ENCODE results near the gene SLX4IP. TPM values are rescaled to one million over a fixed set of nuclear protein-coding genes. Genes with fewer than 3 reads are reported as not detected.

The SLX4IP gene
- total and polyA plus RNA-seq, 2 donors (not counting 3 experiments of a cell fraction or from before 2014, with no cell fraction given): 1.9 to 4.5 TPM

- Histone ChIP-seq H3K36me3 (ENCODE audit: control insufficient read depth in 2 of 2, extremely low read depth in 1 of 2, insufficient read depth in 2 of 2, low read length in 2 of 2) (no peaks in the 10 kb centered on the region), H3K9ac (replicated peaks; ENCODE audit: extremely low read depth, insufficient read depth, low read length) (no peak overlapping the region), H2AFZ (ENCODE audit: low read depth, low read length) (no peak overlapping the region), H3K4me2 (ENCODE audit: insufficient read depth, low read length) (no peak overlapping the region), H3K79me2 (ENCODE audit: control insufficient read depth, insufficient read depth, low read length) (peaks cover 6% of the 10 kb centered on the region), H3K27ac (ENCODE audit: insufficient read depth, low read depth, low read length) (no peak overlapping the region), H3K27me3 (ENCODE audit: control insufficient read depth in 2 of 2, insufficient read depth in 2 of 2, low read length in 2 of 2) (no peaks in the 10 kb centered on the region), H3K4me3 (replicated peaks in 1 of 3; ENCODE audit: insufficient read depth in 1 of 3, low read depth in 1 of 3, low read length in 3 of 3) (no peak overlapping the region), H3K4me1 (ENCODE audit: control insufficient read depth, extremely low read depth, insufficient read depth, low read length) (peaks cover 5% of the 10 kb centered on the region), H3K9me3 (replicated peaks; ENCODE audit: control insufficient read depth, insufficient read depth, low read length) (no peaks in the 10 kb centered on the region), H4K20me1 (replicated peaks; ENCODE audit: control insufficient read depth, extremely low read depth, insufficient read depth, low read length) (no peaks in the 10 kb centered on the region), H3K9me1 (replicated peaks; ENCODE audit: control insufficient read depth, extremely low read depth, insufficient read depth, low read length) (no peaks in the 10 kb centered on the region)
- TF ChIP-seq POLR2AphosphoS5 (IDR thresholded peaks at IDR 0.05; ENCODE audit: insufficient read depth, low read depth, low read length) (no peak), GATA2 (IDR thresholded peaks at IDR 0.05; ENCODE audit: insufficient read depth, insufficient read length, low read depth, low read length) (no peak), MYC (IDR thresholded peaks at IDR 0.05; ENCODE audit: low read depth, low read length) (no peak), JUN (IDR thresholded peaks at IDR 0.05; ENCODE audit: borderline replicate concordance, insufficient read depth, insufficient read length, low read depth) (no peak), FOS (IDR thresholded peaks at IDR 0.05; ENCODE audit: borderline replicate concordance, insufficient read depth, low read length) (no peak), EZH2 (IDR thresholded peaks at IDR 0.05; ENCODE audit: borderline replicate concordance, low read depth, low read length, severe bottlenecking) (no peak), POLR2A (IDR thresholded peaks at IDR 0.05; ENCODE audit: low read depth, low read length) (no peak)
- TF ChIP-seq, protein P1, sequence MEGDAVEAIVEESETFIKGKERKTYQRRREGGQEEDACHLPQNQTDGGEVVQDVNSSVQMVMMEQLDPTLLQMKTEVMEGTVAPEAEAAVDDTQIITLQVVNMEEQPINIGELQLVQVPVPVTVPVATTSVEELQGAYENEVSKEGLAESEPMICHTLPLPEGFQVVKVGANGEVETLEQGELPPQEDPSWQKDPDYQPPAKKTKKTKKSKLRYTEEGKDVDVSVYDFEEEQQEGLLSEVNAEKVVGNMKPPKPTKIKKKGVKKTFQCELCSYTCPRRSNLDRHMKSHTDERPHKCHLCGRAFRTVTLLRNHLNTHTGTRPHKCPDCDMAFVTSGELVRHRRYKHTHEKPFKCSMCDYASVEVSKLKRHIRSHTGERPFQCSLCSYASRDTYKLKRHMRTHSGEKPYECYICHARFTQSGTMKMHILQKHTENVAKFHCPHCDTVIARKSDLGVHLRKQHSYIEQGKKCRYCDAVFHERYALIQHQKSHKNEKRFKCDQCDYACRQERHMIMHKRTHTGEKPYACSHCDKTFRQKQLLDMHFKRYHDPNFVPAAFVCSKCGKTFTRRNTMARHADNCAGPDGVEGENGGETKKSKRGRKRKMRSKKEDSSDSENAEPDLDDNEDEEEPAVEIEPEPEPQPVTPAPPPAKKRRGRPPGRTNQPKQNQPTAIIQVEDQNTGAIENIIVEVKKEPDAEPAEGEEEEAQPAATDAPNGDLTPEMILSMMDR (IDR thresholded peaks at IDR 0.05; ENCODE audit: extremely low read depth in 1 of 2, insufficient read depth in 1 of 2, low read depth in 1 of 2, low read length in 2 of 2): no peak
- TF ChIP-seq, protein P2, sequence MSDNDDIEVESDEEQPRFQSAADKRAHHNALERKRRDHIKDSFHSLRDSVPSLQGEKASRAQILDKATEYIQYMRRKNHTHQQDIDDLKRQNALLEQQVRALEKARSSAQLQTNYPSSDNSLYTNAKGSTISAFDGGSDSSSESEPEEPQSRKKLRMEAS (IDR thresholded peaks at IDR 0.05; ENCODE audit: insufficient read depth, insufficient read length): no peak
- BruUV-seq (replicated peaks): no TSS peak
- no peak for FAIRE-seq
- ChIA-PET CTCF (no interaction called here), POLR2A (no interaction called here)
- DNase-seq (ENCODE audit: low read depth, low spot score): no peak
- dilution Hi-C loops (cut with MboI; ENCODE audit: extremely low pct_ligation_motif_present, low sequenced_read_pairs): no loop called here
- intact Hi-C loops (cut with micrococcal nuclease): loop anchor here (10.0 kb wide), 2 partner anchors 1017 to 1107 kb away; no protein-coding TSS in a partner anchor
These were observed 3.1 kb downstream of the SLX4IP start for GRCh38 chr20:10438217-10438616.
